HEK293 (cell line): Measurements from ENCODE around the gene NKD2.

Source experiments
- CTCF ChIA-PET: fragments of 350-600 bp; formaldehyde crosslinking; extraction: SDS; loops from one replicate; lab custom pipeline; 2021; ENCODE audit warnings: antibody characterized with exemption; lab: Yijun Ruan, JAX
- POLR2A ChIA-PET: fragments of 300-600 bp; formaldehyde crosslinking; extraction: SDS; loops from one replicate; lab custom pipeline; 2020; ENCODE audit warnings: antibody characterized with exemption, inconsistent platforms; lab: Yijun Ruan, JAX
- H3K27ac ChIP-seq: fragments of 200-500 bp; sonication (Bioruptor generic); 2 replicates; pipeline ENCODE4 v1.5.1; 2014; ENCODE audit warnings: low read depth, low read length, control low read depth, inconsistent platforms; ENCODE audit errors: extremely low read depth
- H3K36me3 ChIP-seq, 2 experiments: fragments of 200-500 bp in 1 of 2; sonication (Bioruptor generic) in 1 of 2; 1 replicate in 1 of 2; 2 replicates in 1 of 2; pipeline ENCODE4 v1.5.1; 2014 to 2017; ENCODE audit warnings: inconsistent platforms in 2 of 2, low read length in 2 of 2; ENCODE audit not compliant: control insufficient read depth in 2 of 2, insufficient read depth in 1 of 2
- H3K4me1 ChIP-seq: fragments of 200-500 bp; sonication (Bioruptor generic); 2 replicates; pipeline ENCODE4 v1.5.1; 2014; ENCODE audit warnings: mild to moderate bottlenecking, low read length, inconsistent platforms; ENCODE audit not compliant: control insufficient read depth, insufficient read depth
- H3K4me3 ChIP-seq: 2 replicates; pipeline ENCODE4 v1.5.1; 2011; ENCODE audit warnings: low read depth, mild to moderate bottlenecking, control low read depth, low read length, moderate library complexity
- H3K9me3 ChIP-seq: fragments of 200-500 bp; sonication (Bioruptor generic); 2 replicates; pipeline ENCODE4 v1.5.1; 2014; ENCODE audit warnings: low read depth, low read length, inconsistent platforms; ENCODE audit not compliant: control insufficient read depth, insufficient read depth
- BCL11B ChIP-seq: fragments of 450-650 bp; formaldehyde crosslinking; IDR thresholded peaks from 2 replicates; pipeline ENCODE4 v1.5.1; 2016; ENCODE audit warnings: low read depth, missing biosample characterization, missing genetic modification characterization
- GLIS1 ChIP-seq: fragments of 450-650 bp; formaldehyde crosslinking; IDR thresholded peaks from 2 replicates; pipeline ENCODE4 v1.5.1; 2016; ENCODE audit warnings: missing biosample characterization, missing genetic modification characterization
- IKZF3 ChIP-seq: fragments of 450-650 bp; IDR thresholded peaks from 2 replicates; pipeline ENCODE4 v1.5.0; 2018; ENCODE audit warnings: missing biosample characterization, mild to moderate bottlenecking, missing genetic modification characterization, moderate library complexity
- REPIN1 ChIP-seq: fragments of 450-650 bp; formaldehyde crosslinking; IDR thresholded peaks from 2 replicates; pipeline ENCODE4 v1.5.1; 2017; ENCODE audit warnings: missing biosample characterization, missing genetic modification characterization, low read depth
- SCRT2 ChIP-seq: fragments of 450-650 bp; formaldehyde crosslinking; IDR thresholded peaks from 2 replicates; pipeline ENCODE4 v1.5.1; 2016; ENCODE audit warnings: missing biosample characterization, missing genetic modification characterization
- ZBTB7A ChIP-seq: fragments of 450-650 bp; formaldehyde crosslinking; IDR thresholded peaks from 2 replicates; pipeline ENCODE4 v1.5.1; 2016; ENCODE audit warnings: low read depth, missing biosample characterization, missing genetic modification characterization
- ZBTB8A ChIP-seq: fragments of 450-650 bp; formaldehyde crosslinking; IDR thresholded peaks from 2 replicates; pipeline ENCODE4 v1.5.1; 2016; ENCODE audit warnings: missing biosample characterization, missing genetic modification characterization
- ZNF146 ChIP-seq: fragments of 450-650 bp; formaldehyde crosslinking; IDR thresholded peaks from 2 replicates; pipeline ENCODE4 v1.5.1; 2016; ENCODE audit warnings: missing biosample characterization, missing genetic modification characterization
- ZNF174 ChIP-seq: fragments of 450-650 bp; formaldehyde crosslinking; IDR thresholded peaks from 2 replicates; pipeline ENCODE4 v1.5.0; 2017; ENCODE audit warnings: missing biosample characterization, mild to moderate bottlenecking, missing genetic modification characterization
- ZNF184 ChIP-seq: fragments of 450-650 bp; IDR thresholded peaks from 2 replicates; pipeline ENCODE4 v1.5.1; 2018; ENCODE audit warnings: missing biosample characterization, mild to moderate bottlenecking, missing genetic modification characterization
- ZNF211 ChIP-seq: fragments of 450-650 bp; formaldehyde crosslinking; IDR thresholded peaks from 2 replicates; pipeline ENCODE4 v1.5.1; 2016; ENCODE audit warnings: low read depth, missing biosample characterization, missing genetic modification characterization
- ZNF223 ChIP-seq: fragments of 450-650 bp; formaldehyde crosslinking; IDR thresholded peaks from 2 replicates; pipeline ENCODE4 v1.5.1; 2016; ENCODE audit warnings: missing biosample characterization, missing genetic modification characterization
- ZNF239 ChIP-seq: fragments of 450-650 bp; formaldehyde crosslinking; IDR thresholded peaks from 2 replicates; pipeline ENCODE4 v1.5.1; 2016; ENCODE audit warnings: missing biosample characterization, missing genetic modification characterization
- ZNF37A ChIP-seq: fragments of 450-650 bp; IDR thresholded peaks from 2 replicates; pipeline ENCODE4 v1.5.1; 2018; ENCODE audit warnings: missing biosample characterization, missing genetic modification characterization
- ZNF416 ChIP-seq: fragments of 450-650 bp; formaldehyde crosslinking; IDR thresholded peaks from 2 replicates; pipeline ENCODE4 v1.5.1; 2016; ENCODE audit warnings: missing biosample characterization, missing genetic modification characterization
- ZNF473 ChIP-seq: fragments of 450-650 bp; formaldehyde crosslinking; IDR thresholded peaks from 2 replicates; pipeline ENCODE4 v1.5.1; 2017; ENCODE audit warnings: missing biosample characterization, missing genetic modification characterization
- ZNF48 ChIP-seq: fragments of 450-650 bp; formaldehyde crosslinking; IDR thresholded peaks from 2 replicates; pipeline ENCODE4 v1.5.1; 2016; ENCODE audit warnings: missing biosample characterization, missing genetic modification characterization
- ZNF501 ChIP-seq: fragments of 450-650 bp; formaldehyde crosslinking; IDR thresholded peaks from 2 replicates; pipeline ENCODE4 v1.5.1; 2016; ENCODE audit warnings: missing biosample characterization, missing genetic modification characterization
- ZNF621 ChIP-seq: fragments of 450-650 bp; formaldehyde crosslinking; IDR thresholded peaks from 2 replicates; pipeline ENCODE4 v1.5.1; 2017; ENCODE audit warnings: missing biosample characterization, missing genetic modification characterization
- ZNF624 ChIP-seq: fragments of 450-650 bp; formaldehyde crosslinking; IDR thresholded peaks from 2 replicates; pipeline ENCODE4 v1.5.1; 2017; ENCODE audit warnings: missing biosample characterization, missing genetic modification characterization
- ZNF677 ChIP-seq: fragments of 450-650 bp; IDR thresholded peaks from 2 replicates; pipeline ENCODE4 v1.5.0; 2018; ENCODE audit warnings: missing biosample characterization, mild to moderate bottlenecking, missing genetic modification characterization, moderate library complexity
- ZNF707 ChIP-seq: fragments of 450-650 bp; formaldehyde crosslinking; IDR thresholded peaks from 2 replicates; pipeline ENCODE4 v1.5.1; 2016; ENCODE audit warnings: missing biosample characterization, missing genetic modification characterization
- ZSCAN23 ChIP-seq: fragments of 450-650 bp; formaldehyde crosslinking; IDR thresholded peaks from 2 replicates; pipeline ENCODE4 v1.5.1; 2016; ENCODE audit warnings: missing biosample characterization, missing genetic modification characterization
- ZXDB ChIP-seq: fragments of 450-650 bp; formaldehyde crosslinking; IDR thresholded peaks from 2 replicates; pipeline ENCODE4 v1.5.1; 2016; ENCODE audit warnings: missing biosample characterization, missing genetic modification characterization
- TF ChIP-seq, protein P1 (sequence below): fragments of 450-650 bp; formaldehyde crosslinking; IDR thresholded peaks from 2 replicates; pipeline ENCODE4 v1.5.1; 2016; ENCODE audit warnings: missing biosample characterization, missing genetic modification characterization
- TF ChIP-seq, protein P2 (sequence below): fragments of 450-650 bp; formaldehyde crosslinking; IDR thresholded peaks from 2 replicates; pipeline ENCODE4 v1.5.1; 2017; ENCODE audit warnings: missing biosample characterization, missing genetic modification characterization

Gene NKD2

DNA sequence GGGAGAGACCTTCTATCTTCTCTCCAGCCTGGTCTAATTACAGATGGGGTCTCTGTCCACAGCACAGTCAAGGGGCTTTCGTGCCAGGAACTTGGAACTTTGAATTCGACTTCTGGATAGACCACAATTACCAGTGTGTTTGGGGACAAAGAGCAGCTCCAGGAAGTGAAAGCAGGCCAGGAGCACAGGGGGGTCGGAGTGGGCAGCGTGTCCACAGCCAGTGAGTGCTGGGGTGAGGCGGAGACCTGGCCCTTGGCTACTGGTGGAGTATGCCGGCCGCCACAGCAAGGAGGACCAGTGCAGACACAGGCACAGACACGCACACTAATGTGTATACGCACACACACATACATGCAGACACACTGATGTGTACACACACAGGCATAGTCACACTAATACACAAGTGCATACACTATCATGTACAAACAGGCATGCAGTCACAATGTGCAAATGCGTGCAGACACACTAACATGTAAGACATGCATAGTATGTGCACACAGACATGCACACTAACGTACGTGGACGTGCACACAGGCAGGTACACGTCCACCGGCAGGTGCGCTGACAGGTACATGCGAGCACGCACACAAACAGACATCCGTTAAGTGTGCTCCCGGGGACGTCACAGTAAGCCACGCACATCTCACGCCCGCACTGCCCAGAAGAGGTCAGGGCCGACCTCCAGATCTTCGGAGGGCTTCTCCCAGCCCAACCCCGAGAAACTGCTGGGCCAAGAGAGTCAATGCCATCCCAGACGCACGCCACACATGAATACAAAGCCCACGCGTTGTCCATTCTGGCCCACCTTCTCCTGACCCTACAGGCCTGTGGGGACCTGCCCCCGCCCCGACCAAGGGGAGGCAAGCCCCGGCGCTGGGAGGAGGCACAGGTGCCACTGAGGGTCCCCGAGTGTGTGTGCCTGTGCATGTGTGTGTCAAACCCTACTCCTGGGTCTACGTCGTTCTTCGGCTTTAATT lies 46.5 kb downstream of the NKD2 start (continued):
- TF ChIP-seq REPIN1 (tag by site-specific recombination) (no peak), ZNF677 (tag by site-specific recombination) (no peak), ZNF621 (tag by site-specific recombination) (no peak), ZNF37A (tag by site-specific recombination) (no peak), ZNF223 (tag by site-specific recombination) (no peak), ZNF146 (no peak), ZNF473 (tag by site-specific recombination) (no peak)

DNA sequence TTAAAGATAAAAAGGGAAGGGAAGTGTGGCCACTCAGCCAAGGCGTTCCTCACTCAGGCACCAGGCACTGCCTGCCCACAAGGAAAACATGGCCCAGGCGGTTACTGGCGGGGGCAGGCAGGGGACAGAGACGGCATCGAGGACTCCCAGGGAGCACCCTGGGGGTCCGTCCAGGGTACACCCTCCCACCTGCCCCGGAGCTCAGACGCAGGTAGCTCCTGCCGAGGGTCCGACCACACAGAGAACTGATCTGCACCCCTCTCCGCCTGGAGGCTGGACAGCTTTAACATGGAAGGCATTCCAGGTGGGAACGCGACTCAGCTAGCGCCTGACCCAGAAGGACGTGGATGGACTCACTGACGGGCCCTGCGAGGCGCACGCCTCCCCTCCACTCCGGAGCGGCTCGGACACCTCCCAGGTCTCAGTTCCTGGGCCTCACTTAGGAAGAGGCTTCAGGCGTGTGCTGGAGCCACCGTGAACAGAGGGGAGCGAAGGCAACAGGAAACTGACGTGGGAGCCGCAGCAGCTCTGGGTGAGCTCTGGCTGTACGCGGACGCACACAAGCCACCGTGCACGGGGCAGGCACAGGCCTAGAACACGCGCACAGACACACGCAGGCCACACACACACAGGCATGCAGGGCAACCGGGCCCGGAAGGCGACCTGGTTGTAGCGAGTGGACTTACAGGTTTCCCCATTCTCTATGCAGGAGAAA lies 47.5 kb downstream of the NKD2 start:
- Histone ChIP-seq H3K9me3 (no peaks in the 10 kb centered on the region), H3K27ac (no peak overlapping the region), H3K4me1 (no peaks in the 10 kb centered on the region), H3K4me3 (no peak overlapping the region), H3K36me3 (peaks cover 0 to 65% of the 10 kb centered on the region in 2 experiments; a peak in 1 of 3 replicates)
- POLR2A ChIA-PET = no interaction called here
- TF ChIP-seq ZNF211 (tag by site-specific recombination) (no peak), ZBTB7A (tag by site-specific recombination) (no peak), IKZF3 (tag by site-specific recombination) (no peak), ZNF174 (tag by site-specific recombination) (no peak), ZBTB8A (tag by site-specific recombination) (no peak), BCL11B (tag by site-specific recombination) (no peak), SCRT2 (tag by site-specific recombination) (no peak), GLIS1 (no peak), ZXDB (tag by site-specific recombination) (no peak), ZNF501 (tag by site-specific recombination) (no peak), ZNF184 (tag by site-specific recombination) (no peak), ZNF621 (tag by site-specific recombination) (no peak), ZNF416 (tag by site-specific recombination) (no peak), ZNF239 (tag by site-specific recombination) (no peak), ZNF624 (tag by site-specific recombination) (no peak), ZNF707 (no peak), ZSCAN23 (tag by site-specific recombination) (no peak), ZNF48 (no peak)
- TF ChIP-seq, protein P1, sequence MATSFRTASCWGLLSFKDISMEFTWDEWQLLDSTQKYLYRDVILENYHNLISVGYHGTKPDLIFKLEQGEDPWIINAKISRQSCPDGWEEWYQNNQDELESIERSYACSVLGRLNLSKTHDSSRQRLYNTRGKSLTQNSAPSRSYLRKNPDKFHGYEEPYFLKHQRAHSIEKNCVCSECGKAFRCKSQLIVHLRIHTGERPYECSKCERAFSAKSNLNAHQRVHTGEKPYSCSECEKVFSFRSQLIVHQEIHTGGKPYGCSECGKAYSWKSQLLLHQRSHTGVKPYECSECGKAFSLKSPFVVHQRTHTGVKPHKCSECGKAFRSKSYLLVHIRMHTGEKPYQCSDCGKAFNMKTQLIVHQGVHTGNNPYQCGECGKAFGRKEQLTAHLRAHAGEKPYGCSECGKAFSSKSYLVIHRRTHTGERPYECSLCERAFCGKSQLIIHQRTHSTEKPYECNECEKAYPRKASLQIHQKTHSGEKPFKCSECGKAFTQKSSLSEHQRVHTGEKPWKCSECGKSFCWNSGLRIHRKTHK (tag by site-specific recombination) = no peak
- TF ChIP-seq, protein P2, sequence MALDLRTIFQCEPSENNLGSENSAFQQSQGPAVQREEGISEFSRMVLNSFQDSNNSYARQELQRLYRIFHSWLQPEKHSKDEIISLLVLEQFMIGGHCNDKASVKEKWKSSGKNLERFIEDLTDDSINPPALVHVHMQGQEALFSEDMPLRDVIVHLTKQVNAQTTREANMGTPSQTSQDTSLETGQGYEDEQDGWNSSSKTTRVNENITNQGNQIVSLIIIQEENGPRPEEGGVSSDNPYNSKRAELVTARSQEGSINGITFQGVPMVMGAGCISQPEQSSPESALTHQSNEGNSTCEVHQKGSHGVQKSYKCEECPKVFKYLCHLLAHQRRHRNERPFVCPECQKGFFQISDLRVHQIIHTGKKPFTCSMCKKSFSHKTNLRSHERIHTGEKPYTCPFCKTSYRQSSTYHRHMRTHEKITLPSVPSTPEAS (tag by site-specific recombination) = no peak
- CTCF ChIA-PET = interaction anchor here (0.7 kb wide), 1 partner anchor 13 kb away, joined by 6 read pairs; no protein-coding TSS in a partner anchor
